Esophagus mucosa (tissue), 1 donor: ENCODE data around the gene PRMT7. TPM values are rescaled to one million over a fixed set of nuclear protein-coding genes. Genes with fewer than 3 reads are reported as not detected.

Experiments
- ATAC-seq: fragments of 200-7000 bp; cut with Tn5 transposase; one replicate; pipeline ENCODE4 v1.9.1; 2020
- total RNA-seq: library from RNA; stranded (reverse); gene quantifications from one replicate; pipeline ENCODE4 v1.2.4, GENCODE V29; 2023
- donor health status: DM: yes; HTN: yes; CAD: no.

PRMT7 gene
- total RNA-seq, 1 donor from 2014 or later: 14.8 TPM

GRCh38 chr16:68313116-68313515, 2.3 kb downstream of the PRMT7 start:
- no peak for ATAC-seq

- no peak for ATAC-seq
These were observed 8.5 kb downstream of the PRMT7 start for GRCh38 chr16:68319185-68319908.

- ATAC-seq: no peak
These were observed 13.5 kb downstream of the PRMT7 start for GRCh38 chr16:68324336-68324735.

DNA sequence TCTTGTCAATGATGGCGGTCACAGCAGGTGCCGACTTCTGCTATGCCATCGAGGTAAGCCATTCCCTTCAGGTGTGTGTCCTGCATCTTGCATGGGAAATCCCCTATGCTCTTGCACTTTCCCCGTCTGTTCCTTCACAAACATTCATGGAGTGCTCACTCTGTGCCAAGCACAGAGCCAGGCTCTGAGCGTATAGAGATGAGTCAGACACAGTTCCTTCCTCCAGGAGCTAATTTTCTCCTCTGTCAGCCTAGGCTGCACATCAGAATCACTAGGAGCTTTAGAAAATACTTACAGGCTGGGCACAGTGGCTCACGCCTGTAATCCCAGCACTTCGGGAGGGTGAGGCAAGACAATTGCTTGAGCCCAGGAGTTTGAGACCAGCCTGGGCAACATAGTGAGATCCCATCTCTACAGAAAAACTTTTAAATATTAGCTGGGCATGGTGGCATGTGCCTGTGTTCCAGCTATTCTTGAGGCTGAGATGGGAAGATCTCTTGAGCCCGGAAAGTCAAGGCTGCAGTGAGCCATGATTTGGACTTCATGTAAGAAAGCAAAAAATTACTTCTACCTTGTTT, 14.1 kb downstream of the PRMT7 start:
- ATAC-seq: peak; percentile 68

DNA sequence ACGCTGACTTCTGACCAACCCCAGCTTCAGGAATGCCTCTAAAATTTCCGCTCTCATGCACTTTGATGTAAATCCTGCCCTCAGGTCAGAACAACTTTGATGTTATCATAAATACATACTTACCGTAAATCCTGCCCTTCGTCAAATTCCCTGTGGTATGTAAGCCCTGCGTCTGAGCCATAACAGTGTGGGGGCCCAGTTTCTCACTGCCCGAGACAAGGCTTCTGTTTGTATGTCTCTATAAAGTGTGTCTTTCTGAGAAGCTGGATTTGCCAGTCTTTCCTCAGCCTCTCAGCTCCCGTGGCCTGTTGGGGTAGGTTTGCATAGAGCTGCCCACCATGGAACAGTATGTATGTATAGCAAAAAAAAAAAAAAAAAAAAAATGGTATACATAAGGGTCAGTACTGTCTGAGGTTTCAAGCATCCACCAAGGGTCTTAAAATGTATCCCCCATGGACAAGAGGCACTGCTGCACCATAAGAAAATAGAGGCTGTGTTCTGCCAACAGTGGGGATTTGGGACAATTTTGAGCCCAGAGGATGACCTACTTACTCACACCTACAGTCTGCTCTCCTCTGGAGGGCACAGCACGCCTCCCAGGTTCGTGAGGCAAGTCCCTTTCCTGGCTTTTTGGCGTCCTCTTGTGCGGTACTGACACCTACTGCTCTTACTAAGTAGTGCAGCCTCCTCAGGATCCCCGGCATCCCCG, 17.5 kb downstream of the PRMT7 start:
- ATAC-seq: peak; percentile 94

DNA sequence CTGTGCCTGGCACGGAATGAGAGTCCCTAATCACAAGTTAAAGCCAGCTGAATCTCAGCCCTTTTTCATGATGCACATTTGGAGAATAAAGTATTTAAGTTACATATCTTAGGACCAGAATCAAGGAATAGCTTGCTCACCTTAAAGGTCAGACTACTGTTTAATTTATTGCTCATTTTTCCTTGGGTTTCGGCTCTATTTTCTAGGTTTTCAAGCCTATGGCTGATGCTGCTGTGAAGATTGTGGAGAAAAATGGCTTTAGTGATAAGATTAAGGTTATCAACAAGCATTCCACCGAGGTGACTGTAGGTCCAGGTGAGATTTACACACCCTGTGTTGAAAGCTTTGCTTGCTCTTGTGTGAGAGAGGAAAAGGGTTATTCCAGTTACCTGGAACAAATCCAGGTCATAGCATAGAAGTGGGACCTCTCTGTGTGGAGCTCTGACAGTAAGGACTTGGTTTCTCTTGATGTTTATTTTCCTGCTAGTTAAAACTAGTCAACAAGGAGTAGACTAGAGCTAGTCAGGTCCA, 18.1 kb downstream of the PRMT7 start:
- ATAC-seq: no peak

- ATAC-seq: no peak
These were observed 21.1 kb downstream of the PRMT7 start for GRCh38 chr16:68331879-68332410.

- ATAC-seq: no peak
These were observed 21.7 kb downstream of the PRMT7 start for GRCh38 chr16:68332411-68333121.

DNA sequence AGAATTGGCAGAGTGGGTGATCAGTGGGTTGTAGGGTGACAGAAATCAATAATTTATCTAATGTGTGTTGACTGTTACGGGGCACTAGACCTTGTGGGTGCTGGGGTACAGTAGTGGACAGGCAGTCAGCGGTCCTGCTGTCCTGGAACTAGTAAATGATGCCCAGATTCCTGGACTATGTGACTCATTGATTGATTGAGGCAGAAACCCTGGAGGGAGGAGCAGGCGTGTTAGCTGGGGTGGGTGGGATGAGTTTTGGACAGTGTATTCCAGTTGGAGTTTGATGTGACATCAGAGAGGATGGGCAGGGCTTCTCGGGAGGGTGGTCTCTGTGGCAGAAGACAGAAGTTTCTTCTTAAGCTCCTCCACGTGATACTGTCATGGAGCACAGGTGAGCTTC, 24.4 kb downstream of the PRMT7 start:
- ATAC-seq: no peak

DNA sequence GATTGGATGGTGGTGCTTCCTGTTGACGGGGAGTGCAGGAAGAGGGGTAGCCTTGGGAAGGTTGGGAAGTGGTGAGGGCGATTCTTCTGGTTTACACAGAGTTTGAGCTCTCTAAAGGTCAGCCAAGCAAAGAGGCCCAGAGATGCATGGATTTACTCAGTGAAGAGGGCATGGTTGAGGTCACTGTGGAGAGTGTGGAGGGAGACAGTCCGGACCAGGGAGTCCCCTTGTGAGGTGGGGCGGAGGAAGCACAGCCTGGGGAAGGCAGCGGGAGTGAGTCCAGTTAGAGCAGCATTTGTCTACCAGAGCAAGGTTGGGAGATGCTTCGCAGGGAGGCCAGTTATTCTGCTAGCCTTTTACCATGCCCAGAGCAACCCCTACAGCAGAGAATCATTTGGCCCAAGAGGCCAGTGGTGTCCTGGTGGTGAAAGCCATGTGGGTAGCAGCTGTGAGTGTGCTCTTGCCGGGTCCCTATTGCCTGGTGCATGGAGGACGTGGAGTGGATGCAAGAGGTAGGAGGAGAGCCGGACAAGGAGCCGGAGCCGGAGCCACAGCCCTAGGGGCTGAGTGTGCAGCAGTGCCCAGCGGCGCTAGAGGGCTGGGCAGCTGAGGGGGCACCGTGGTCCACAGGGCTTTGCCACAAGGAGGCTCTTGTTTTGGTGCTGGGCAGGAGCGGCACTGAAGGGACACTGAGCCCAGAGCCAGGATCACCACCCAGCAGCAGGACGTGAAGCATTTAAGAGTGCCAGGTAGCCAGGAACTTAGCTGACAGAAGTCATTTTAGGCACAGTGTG, 27.7 kb downstream of the PRMT7 start:
- no peak for ATAC-seq

GRCh38 chr16:68339214-68339613, 28.4 kb downstream of the PRMT7 start:
- no peak for ATAC-seq

DNA sequence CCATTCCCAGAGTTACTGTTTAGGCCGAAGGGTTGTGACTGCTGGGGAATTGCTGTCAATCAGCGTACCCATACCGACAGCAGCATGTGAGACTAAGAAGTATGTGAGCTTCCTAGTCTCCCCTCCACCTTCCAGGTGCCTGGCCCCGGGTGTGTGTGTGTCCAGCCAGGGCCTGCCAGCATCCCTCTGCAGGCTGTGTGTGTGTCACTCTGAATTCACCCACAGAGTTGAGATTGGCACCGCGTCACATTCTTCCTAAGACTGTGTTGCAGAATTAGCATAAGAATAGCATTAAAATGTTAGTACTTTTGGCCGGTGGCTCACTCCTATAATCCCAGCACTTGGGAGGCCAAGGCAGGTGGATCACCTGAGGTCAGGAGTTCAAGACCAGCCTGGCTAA, 31.8 kb downstream of the PRMT7 start:
- ATAC-seq: no peak

DNA sequence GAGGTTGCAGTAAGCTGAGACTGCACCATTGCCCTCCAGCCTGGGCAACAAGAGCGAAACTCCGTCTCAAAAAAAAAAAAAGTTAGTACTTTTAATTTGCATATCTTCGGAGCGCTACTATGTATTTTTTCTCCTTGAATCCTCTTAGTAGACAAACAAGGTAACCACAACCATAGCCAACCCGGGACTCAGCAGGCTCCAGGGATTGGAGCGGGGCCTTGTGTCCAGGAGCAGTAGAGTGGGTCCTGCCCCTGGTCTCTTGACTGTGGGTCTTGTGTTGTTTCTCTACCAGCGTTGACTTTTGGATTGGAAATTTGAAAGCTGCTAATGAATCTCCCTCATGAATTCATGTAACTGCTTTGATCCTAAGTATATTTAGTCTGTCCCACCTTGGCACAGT, 32.3 kb downstream of the PRMT7 start:
- no peak for ATAC-seq

DNA sequence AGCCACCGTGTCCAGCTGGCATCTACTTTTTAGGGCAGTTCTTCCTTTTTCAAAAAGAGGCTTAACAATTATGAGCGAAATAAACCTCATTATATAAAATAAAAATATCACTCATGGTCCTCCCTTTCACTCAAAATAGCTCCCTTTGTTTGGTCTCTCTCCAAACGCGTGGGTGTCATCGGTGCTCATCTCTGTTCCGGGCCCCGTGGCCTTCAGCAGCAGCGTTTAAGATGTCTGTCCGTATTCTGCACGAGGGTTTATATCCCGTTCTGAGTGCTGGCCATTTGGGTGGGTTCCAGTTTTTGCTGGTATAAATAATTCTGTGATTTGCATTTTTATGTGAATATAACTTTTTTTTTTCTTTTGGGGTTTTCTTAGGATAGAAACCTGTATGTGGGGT, 33.4 kb downstream of the PRMT7 start:
- no peak for ATAC-seq

- ATAC-seq: no peak
These were observed 34.6 kb downstream of the PRMT7 start for GRCh38 chr16:68345351-68345810.

GRCh38 chr16:68345958-68346635, 35.3 kb downstream of the PRMT7 start:
- ATAC-seq: no peak

GRCh38 chr16:68346892-68347480, 36.2 kb downstream of the PRMT7 start:
- no peak for ATAC-seq

- no peak for ATAC-seq
These were observed 36.8 kb downstream of the PRMT7 start for GRCh38 chr16:68347605-68348004.

DNA sequence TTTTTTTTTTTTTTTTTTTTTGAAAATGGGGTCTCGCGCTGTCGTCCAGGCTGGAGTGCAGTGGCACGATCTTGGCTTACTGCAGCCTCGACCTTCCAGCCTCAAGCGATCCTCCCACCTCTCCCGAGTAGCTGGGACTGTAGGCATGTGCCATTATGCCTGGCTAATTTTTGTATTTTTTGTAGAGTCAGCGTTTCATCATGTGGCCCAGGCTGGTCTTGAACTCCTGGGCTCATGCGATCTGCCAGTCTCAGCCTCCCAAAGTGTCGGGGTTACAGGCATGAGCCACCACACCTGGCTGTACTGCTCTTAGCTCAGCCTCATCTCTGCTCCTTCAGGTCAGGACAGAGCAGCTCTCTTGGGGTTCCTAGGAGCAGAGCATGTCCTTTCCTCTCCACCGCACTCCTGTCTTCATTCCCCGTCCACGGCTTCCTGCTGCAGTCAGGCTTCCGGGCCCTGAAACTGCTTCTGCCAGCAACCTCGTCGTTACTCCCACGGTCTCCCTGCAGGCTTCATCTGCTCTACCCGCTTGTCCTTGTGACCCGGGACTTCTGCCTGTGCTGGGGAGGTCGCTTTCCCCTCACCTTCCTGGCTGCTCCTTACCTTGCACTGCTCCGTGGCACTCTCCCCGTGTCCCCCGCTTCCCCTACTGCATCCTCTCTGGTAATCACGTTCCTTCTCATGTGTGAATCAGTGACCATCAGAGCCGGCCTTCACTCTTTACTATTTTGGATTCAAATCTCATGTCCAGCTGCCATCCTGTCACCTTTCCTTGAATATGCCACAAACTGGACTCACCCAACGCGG, 38.0 kb downstream of the PRMT7 start:
- ATAC-seq: no peak
